Stimulated activated CD4-positive, alpha-beta T cell treated with anti-CD3 and anti-CD28 coated beads, Interleukin-15, amount 100 ng/mL, for 48 hours (primary cell): ENCODE measurements around the gene SEMA6B.

Experiments
- DNase-seq, 2 donors: peaks; one replicate each; pipeline ENCODE4 v3.0.0-alpha.2; 2020; ENCODE audit warnings: low read depth in 2 of 2

Gene SEMA6B

GRCh38 chr19:4493104-4493928 is 66.2 kb downstream of the SEMA6B start:
- no peak for DNase-seq
